ENCODE measurements around the gene DHRS3.

The DHRS3 gene

GRCh38 chr1:12562955-12563576 is 54.9 kb downstream of the DHRS3 start:
- H4K20me1 ChIP-seq (ENCODE audit: insufficient read depth, low read length), result no peaks in the 10 kb centered on the region
- no peak overlapping the region for H3K9ac ChIP-seq (ENCODE audit: low read length)
- H3K27ac ChIP-seq (ENCODE audit: low read length), result no peak overlapping the region
- no peaks in the 10 kb centered on the region for H3K9me3 ChIP-seq (ENCODE audit: insufficient read depth, low read length)
- H2AFZ ChIP-seq (ENCODE audit: low read depth, low read length), result no peak overlapping the region
- H3K27me3 ChIP-seq (ENCODE audit: low read depth, low read length), result no peaks in the 10 kb centered on the region
- no peak overlapping the region for H3K4me2 ChIP-seq (ENCODE audit: low read length)
- H3K4me3 ChIP-seq (ENCODE audit: low read length), result no peak overlapping the region
- H3K79me2 ChIP-seq (ENCODE audit: low read length), result no peaks in the 10 kb centered on the region
- no peaks in the 10 kb centered on the region for H3K36me3 ChIP-seq (replicated peaks; ENCODE audit: low read depth, low read length)
- TF ChIP-seq EZH2phosphoT487 (IDR thresholded peaks at IDR 0.05; ENCODE audit: low read depth) (no peak), CTCF (IDR thresholded peaks at IDR 0.05; ENCODE audit: low read depth, low read length) (no peak)
- H3K4me1 ChIP-seq (ENCODE audit: low read length), result no peaks in the 10 kb centered on the region

GRCh38 chr1:12561121-12561520 is 56.9 kb downstream of the DHRS3 start:
- no peaks in the 10 kb centered on the region for H4K20me1 ChIP-seq (ENCODE audit: insufficient read depth, low read length)
- H3K4me2 ChIP-seq (ENCODE audit: low read length), result no peak overlapping the region
- H3K9me3 ChIP-seq (ENCODE audit: insufficient read depth, low read length), result no peaks in the 10 kb centered on the region
- H3K36me3 ChIP-seq (replicated peaks; ENCODE audit: low read depth, low read length), result no peaks in the 10 kb centered on the region
- H2AFZ ChIP-seq (ENCODE audit: low read depth, low read length), result no peak overlapping the region
- TF ChIP-seq CTCF (IDR thresholded peaks at IDR 0.05; ENCODE audit: low read depth, low read length) (no peak), EZH2phosphoT487 (IDR thresholded peaks at IDR 0.05; ENCODE audit: low read depth) (no peak)
- no peaks in the 10 kb centered on the region for H3K79me2 ChIP-seq (ENCODE audit: low read length)
- no peaks in the 10 kb centered on the region for H3K27me3 ChIP-seq (ENCODE audit: low read depth, low read length)
- H3K9ac ChIP-seq (ENCODE audit: low read length), result no peak overlapping the region
- H3K27ac ChIP-seq (ENCODE audit: low read length), result no peak overlapping the region
- no peaks in the 10 kb centered on the region for H3K4me1 ChIP-seq (ENCODE audit: low read length)
- no peak overlapping the region for H3K4me3 ChIP-seq (ENCODE audit: low read length)

- no peaks in the 10 kb centered on the region for H3K36me3 ChIP-seq (replicated peaks; ENCODE audit: low read depth, low read length)
- H3K27me3 ChIP-seq (ENCODE audit: low read depth, low read length), result no peaks in the 10 kb centered on the region
- no peak overlapping the region for H3K4me2 ChIP-seq (ENCODE audit: low read length)
- no peaks in the 10 kb centered on the region for H3K79me2 ChIP-seq (ENCODE audit: low read length)
- no peak overlapping the region for H3K4me3 ChIP-seq (ENCODE audit: low read length)
- TF ChIP-seq EZH2phosphoT487 (IDR thresholded peaks at IDR 0.05; ENCODE audit: low read depth) (no peak), CTCF (IDR thresholded peaks at IDR 0.05; ENCODE audit: low read depth, low read length) (no peak)
- H3K9ac ChIP-seq (ENCODE audit: low read length), result no peak overlapping the region
- H3K27ac ChIP-seq (ENCODE audit: low read length), result no peak overlapping the region
- H3K4me1 ChIP-seq (ENCODE audit: low read length), result no peaks in the 10 kb centered on the region
- H4K20me1 ChIP-seq (ENCODE audit: insufficient read depth, low read length), result no peaks in the 10 kb centered on the region
- no peaks in the 10 kb centered on the region for H3K9me3 ChIP-seq (ENCODE audit: insufficient read depth, low read length)
- no peak overlapping the region for H2AFZ ChIP-seq (ENCODE audit: low read depth, low read length)
Observed at GRCh38 chr1:12556957-12557935, 60.8 kb downstream of the DHRS3 start.

- Histone ChIP-seq H3K27me3 (ENCODE audit: low read depth, low read length) (no peaks in the 10 kb centered on the region), H3K36me3 (replicated peaks; ENCODE audit: low read depth, low read length) (no peaks in the 10 kb centered on the region), H4K20me1 (ENCODE audit: insufficient read depth, low read length) (no peaks in the 10 kb centered on the region), H3K9me3 (ENCODE audit: insufficient read depth, low read length) (no peaks in the 10 kb centered on the region), H3K4me1 (ENCODE audit: low read length) (no peaks in the 10 kb centered on the region), H3K9ac (ENCODE audit: low read length) (no peak overlapping the region), H3K27ac (ENCODE audit: low read length) (no peak overlapping the region), H3K4me3 (ENCODE audit: low read length) (no peak overlapping the region), H2AFZ (ENCODE audit: low read depth, low read length) (no peak overlapping the region), H3K79me2 (ENCODE audit: low read length) (no peaks in the 10 kb centered on the region), H3K4me2 (ENCODE audit: low read length) (no peak overlapping the region)
- no peak for TF ChIP-seq EZH2phosphoT487 (IDR thresholded peaks at IDR 0.05; ENCODE audit: low read depth)
- no peak for TF ChIP-seq CTCF (IDR thresholded peaks at IDR 0.05; ENCODE audit: low read depth, low read length)
Observed at GRCh38 chr1:12556368-12556930, 61.6 kb downstream of the DHRS3 start.
